Testis (tissue), 2 donors: ENCODE measurements around the gene DCAF5.

ENCODE experiments used
- POLR2A ChIP-seq: fragments of 450-650 bp; IDR thresholded peaks from one replicate; pipeline ENCODE4 v1.6.1; 2017; ENCODE audit warnings: antibody characterized with exemption, mild to moderate bottlenecking, moderate library complexity
- TF ChIP-seq, protein P1 (sequence below), 3 experiments: fragments of 450-650 bp in 2 of 3; fragments of 200-600 bp in 1 of 3; sonication (generic) in 1 of 3; IDR thresholded peaks; one replicate each; pipeline ENCODE4 v1.5.1; 2016 to 2019; ENCODE audit warnings: antibody characterized with exemption in 3 of 3, mild to moderate bottlenecking in 2 of 3, moderate library complexity in 1 of 3

DNA sequence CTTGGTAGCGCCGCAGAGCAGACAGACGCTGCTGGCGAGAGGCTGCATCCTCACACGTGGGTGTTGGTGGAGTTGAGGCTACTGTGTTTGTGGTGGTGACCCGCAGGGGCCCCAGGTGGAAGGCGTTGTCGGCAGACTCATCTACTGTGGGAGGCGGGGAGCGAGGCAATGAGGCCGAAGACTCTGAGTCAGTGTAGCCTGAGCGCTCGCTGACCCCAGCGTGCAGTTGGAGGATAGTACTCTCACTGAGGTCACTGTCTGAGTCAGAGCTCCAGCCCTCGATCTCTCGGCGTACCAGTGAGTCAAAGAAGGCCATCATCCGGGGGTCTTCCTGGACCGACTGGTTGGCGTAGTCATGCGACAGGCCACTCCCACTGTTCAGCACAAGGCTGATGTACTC lies 97.8 kb downstream of the DCAF5 start:
- TF ChIP-seq POLR2A: no peak
- TF ChIP-seq, protein P1, sequence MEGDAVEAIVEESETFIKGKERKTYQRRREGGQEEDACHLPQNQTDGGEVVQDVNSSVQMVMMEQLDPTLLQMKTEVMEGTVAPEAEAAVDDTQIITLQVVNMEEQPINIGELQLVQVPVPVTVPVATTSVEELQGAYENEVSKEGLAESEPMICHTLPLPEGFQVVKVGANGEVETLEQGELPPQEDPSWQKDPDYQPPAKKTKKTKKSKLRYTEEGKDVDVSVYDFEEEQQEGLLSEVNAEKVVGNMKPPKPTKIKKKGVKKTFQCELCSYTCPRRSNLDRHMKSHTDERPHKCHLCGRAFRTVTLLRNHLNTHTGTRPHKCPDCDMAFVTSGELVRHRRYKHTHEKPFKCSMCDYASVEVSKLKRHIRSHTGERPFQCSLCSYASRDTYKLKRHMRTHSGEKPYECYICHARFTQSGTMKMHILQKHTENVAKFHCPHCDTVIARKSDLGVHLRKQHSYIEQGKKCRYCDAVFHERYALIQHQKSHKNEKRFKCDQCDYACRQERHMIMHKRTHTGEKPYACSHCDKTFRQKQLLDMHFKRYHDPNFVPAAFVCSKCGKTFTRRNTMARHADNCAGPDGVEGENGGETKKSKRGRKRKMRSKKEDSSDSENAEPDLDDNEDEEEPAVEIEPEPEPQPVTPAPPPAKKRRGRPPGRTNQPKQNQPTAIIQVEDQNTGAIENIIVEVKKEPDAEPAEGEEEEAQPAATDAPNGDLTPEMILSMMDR (IDR thresholded peaks at IDR 0.05): no peak
